Naive thymus-derived CD4-positive, alpha-beta T cell (primary cell): ENCODE results near the gene HNRNPA1. TPM values are rescaled to one million over a fixed set of nuclear protein-coding genes. Genes with fewer than 3 reads are reported as not detected.
A peak's percentile ranks its signal among the peaks of the same experiment; 100 is the strongest.
"Not testable (repeated sequence)": the region's sequence is repeated elsewhere in the genome, so short reads cannot be mapped to it uniquely, and the experiment has no call there.

ENCODE experiments used
- ATAC-seq: fragments of 150-1000 bp; cut with Tn5 transposase; 2 replicates; pipeline ENCODE4 v1.10.0; 2021; ENCODE audit warnings: mild to moderate bottlenecking, moderate library complexity
- CTCF ChIA-PET: fragments of 350-600 bp; sonication (Branson Sonifier 250); formaldehyde crosslinking; loops from one replicate; lab custom pipeline; 2021; ENCODE audit warnings: antibody characterized with exemption; lab: Charles Lee
- POLR2A ChIA-PET: fragments of 350-600 bp; sonication (Branson Sonifier 250); formaldehyde crosslinking; loops from one replicate; lab custom pipeline; 2021; ENCODE audit warnings: antibody characterized with exemption, inconsistent platforms; lab: Charles Lee
- DNase-seq, 9 donors: peaks; one replicate each; pipeline versions ENCODE4 v3.0.0 to v3.0.0-alpha.2; 2020 to 2022; ENCODE audit warnings: mixed read lengths in 1 of 9
- H3K27ac ChIP-seq: one replicate; pipeline ENCODE4 v1.7.0; 2013; ENCODE audit warnings: mild to moderate bottlenecking, low read depth, low read length, moderate library complexity
- H3K27me3 ChIP-seq, 2 donors: one replicate each; pipeline ENCODE4 v1.7.0; 2013; ENCODE audit warnings: low read length in 2 of 2, mild to moderate bottlenecking in 2 of 2, moderate library complexity in 2 of 2; ENCODE audit not compliant: control insufficient read depth in 2 of 2, insufficient read depth in 2 of 2
- H3K36me3 ChIP-seq, 3 experiments: 1 replicate in 2 of 3; 2 replicates in 1 of 3; pipeline ENCODE4 v1.7.0; 2013; ENCODE audit warnings: low read length in 3 of 3, mild to moderate bottlenecking in 3 of 3, moderate library complexity in 1 of 3; ENCODE audit not compliant: insufficient read depth in 3 of 3, control insufficient read depth in 2 of 3
- H3K4me1 ChIP-seq, 2 donors: one replicate each; pipeline ENCODE4 v1.7.0; 2013; ENCODE audit warnings: low read length in 2 of 2, mild to moderate bottlenecking in 2 of 2, moderate library complexity in 1 of 2; ENCODE audit not compliant: control insufficient read depth in 2 of 2, insufficient read depth in 2 of 2
- H3K4me3 ChIP-seq: 2 replicates; pipeline ENCODE4 v1.7.0; 2013; ENCODE audit warnings: mild to moderate bottlenecking, low read length
- H3K9me3 ChIP-seq, 3 experiments: 1 replicate in 2 of 3; 2 replicates in 1 of 3; pipeline ENCODE4 v1.7.0; 2013; ENCODE audit warnings: low read length in 3 of 3; ENCODE audit not compliant: control insufficient read depth in 2 of 3
- H3K27ac Mint-ChIP-seq, 9 donors: one replicate each; pipeline ENCODE4 v1.8.0; 2020 to 2022; ENCODE audit warnings: mixed read lengths in 9 of 9, mild to moderate bottlenecking in 8 of 9, moderate library complexity in 5 of 9, inconsistent platforms in 2 of 9
- H3K27me3 Mint-ChIP-seq, 5 donors: one replicate each; pipeline ENCODE4 v1.8.0; 2021 to 2022; ENCODE audit warnings: mixed read lengths in 5 of 5, mild to moderate bottlenecking in 1 of 5
- H3K36me3 Mint-ChIP-seq, 5 donors: one replicate each; pipeline ENCODE4 v1.8.0; 2020 to 2022; ENCODE audit warnings: mixed read lengths in 5 of 5, mild to moderate bottlenecking in 3 of 5, inconsistent platforms in 1 of 5
- H3K4me1 Mint-ChIP-seq, 7 donors: one replicate each; pipeline ENCODE4 v1.8.0; 2020 to 2022; ENCODE audit warnings: mixed read lengths in 7 of 7, mild to moderate bottlenecking in 3 of 7, inconsistent platforms in 1 of 7
- H3K4me3 Mint-ChIP-seq, 10 donors: one replicate each; pipeline ENCODE4 v1.8.0; 2020 to 2022; ENCODE audit warnings: mild to moderate bottlenecking in 10 of 10, mixed read lengths in 10 of 10, moderate library complexity in 6 of 10, inconsistent platforms in 2 of 10
- H3K9me3 Mint-ChIP-seq, 11 donors: one replicate each; pipeline ENCODE4 v1.8.0; 2020 to 2022; ENCODE audit warnings: mixed read lengths in 11 of 11, mild to moderate bottlenecking in 4 of 11, inconsistent platforms in 1 of 11, moderate library complexity in 1 of 11
- intact Hi-C, 2 donors: fragments of 100-400 bp; cut with micrococcal nuclease; formaldehyde crosslinking; loops; one replicate each; pipeline ENCODE4 v1.15.1; 2023
- polyA plus RNA-seq, 2 donors: library from polyadenylated mRNA; unstranded; fragments of 300-500 nt; fragmentation: Illumina TruSeq; gene quantifications; one replicate each; pipeline ENCODE4 v1.2.3, GENCODE V29; 2021
- total RNA-seq, 6 experiments: library from RNA in 5 of 6; stranded (reverse) in 5 of 6; gene quantifications; 1 replicate in 5 of 6; 2 replicates in 1 of 6; pipeline ENCODE4 v1.2.3 and lab custom pipeline; 2021 to 2026

The HNRNPA1 gene
- total and polyA plus RNA-seq, 7 experiments from 2014 or later: 933 to 1,660 (median 1,045) TPM

GRCh38 chr12:54303640-54304039 lies 23.1 kb downstream of the HNRNPA1 start:
- no peaks in the 10 kb centered on the region for H3K36me3 ChIP-seq
- no peaks in the 10 kb centered on the region for H3K9me3 ChIP-seq
- DNase-seq (no peak), ATAC-seq (no peak)
- H3K27me3 Mint-ChIP-seq: peaks cover 38 to 68% (median 46%) of the 10 kb centered on the region in 5 donors
- CTCF ChIA-PET: interaction anchor here (1.4 kb wide), 1 partner anchor 9 kb away, joined by 3 read pairs; no protein-coding TSS in a partner anchor
- peaks cover 9 to 19% of the 10 kb centered on the region in 2 donors for H3K27me3 ChIP-seq
- intact Hi-C loops: no loop called here
- no peak overlapping the region for H3K4me3 Mint-ChIP-seq
- H3K4me1 ChIP-seq: peaks cover 0 to 8% of the 10 kb centered on the region in 2 donors
- no peaks in the 10 kb centered on the region for H3K9me3 Mint-ChIP-seq
- no peaks in the 10 kb centered on the region for H3K36me3 Mint-ChIP-seq
- no peak overlapping the region for H3K27ac ChIP-seq
- POLR2A ChIA-PET: no interaction called here
- no peak overlapping the region for H3K4me3 ChIP-seq
- peaks cover 0 to 41% (median 16%) of the 10 kb centered on the region in 7 donors for H3K4me1 Mint-ChIP-seq
- no peak overlapping the region for H3K27ac Mint-ChIP-seq

- no peak overlapping the region for H3K27ac ChIP-seq
- Mint-ChIP-seq H3K36me3 (no peaks in the 10 kb centered on the region), H3K27ac (no peak overlapping the region), H3K4me3 (peak overlapping the region in 1 of 10 donors; percentile 11), H3K27me3 (peaks cover 34 to 62% (median 42%) of the 10 kb centered on the region in 5 donors), H3K9me3 (no peaks in the 10 kb centered on the region), H3K4me1 (peaks cover 0 to 37% (median 16%) of the 10 kb centered on the region in 7 donors)
- H3K4me1 ChIP-seq: peaks cover 0 to 8% of the 10 kb centered on the region in 2 donors
- DNase-seq: peak in 1 of 9 donors; percentile 20
- peak; percentile 74 for ATAC-seq
- ChIA-PET POLR2A (no interaction called here), CTCF (interaction anchor here (1.4 kb wide), 1 partner anchor 10 kb away, joined by 3 read pairs; no protein-coding TSS in a partner anchor)
- no peaks in the 10 kb centered on the region for H3K9me3 ChIP-seq
- no peak overlapping the region for H3K4me3 ChIP-seq
- no peaks in the 10 kb centered on the region for H3K36me3 ChIP-seq
- peaks cover 9 to 19% of the 10 kb centered on the region in 2 donors for H3K27me3 ChIP-seq
- intact Hi-C loops: no loop called here
Measured at GRCh38 chr12:54304187-54304810, 23.8 kb downstream of the HNRNPA1 start.

GRCh38 chr12:54306925-54307741 lies 26.6 kb downstream of the HNRNPA1 start:
- no peaks in the 10 kb centered on the region for H3K36me3 Mint-ChIP-seq
- DNase-seq (no peak), ATAC-seq (peak; percentile 69)
- Histone ChIP-seq H3K27ac (no peak overlapping the region), H3K9me3 (no peaks in the 10 kb centered on the region), H3K4me1 (peaks cover 0 to 5% of the 10 kb centered on the region in 2 donors), H3K36me3 (no peaks in the 10 kb centered on the region), H3K27me3 (peaks cover 0 to 4% of the 10 kb centered on the region in 2 donors), H3K4me3 (no peak overlapping the region)
- peak overlapping the region in 1 of 9 donors; percentile 55 for H3K27ac Mint-ChIP-seq
- POLR2A ChIA-PET: interaction anchor here (1.0 kb wide), 1 partner anchor 20 kb away, joined by 5 read pairs; no protein-coding TSS in a partner anchor
- H3K4me3 Mint-ChIP-seq: peak overlapping the region in 1 of 10 donors; percentile 22
- peaks cover 0 to 2% (median 0%) of the 10 kb centered on the region in 11 donors for H3K9me3 Mint-ChIP-seq
- peaks cover 0 to 22% (median 8%) of the 10 kb centered on the region in 7 donors for H3K4me1 Mint-ChIP-seq
- CTCF ChIA-PET: interaction anchor here (0.6 to 0.8 kb wide), 2 partner anchors 71 to 131 kb away, joined by 4 read pairs; no protein-coding TSS in a partner anchor
- intact Hi-C loops: no loop called here
- H3K27me3 Mint-ChIP-seq: peaks cover 12 to 46% (median 24%) of the 10 kb centered on the region in 5 donors

GRCh38 chr12:54311051-54311450 lies 30.5 kb downstream of the HNRNPA1 start:
- no peaks in the 10 kb centered on the region for H3K4me1 ChIP-seq
- Mint-ChIP-seq H3K9me3 (peaks cover 0 to 2% (median 0%) of the 10 kb centered on the region in 11 donors), H3K4me1 (peaks cover 0 to 9% (median 7%) of the 10 kb centered on the region in 7 donors), H3K27me3 (peaks cover 0 to 24% (median 4%) of the 10 kb centered on the region in 5 donors), H3K4me3 (no peak overlapping the region), H3K36me3 (no peaks in the 10 kb centered on the region), H3K27ac (no peak overlapping the region)
- CTCF ChIA-PET: no interaction called here
- H3K27ac ChIP-seq: no peak overlapping the region
- POLR2A ChIA-PET: interaction anchor here (0.6 kb wide), 1 partner anchor 71 kb away, joined by 4 read pairs; no protein-coding TSS in a partner anchor
- H3K27me3 ChIP-seq: no peaks in the 10 kb centered on the region
- no peaks in the 10 kb centered on the region for H3K9me3 ChIP-seq
- DNase-seq: no peak
- intact Hi-C loops: no loop called here
- no peak for ATAC-seq
- no peak overlapping the region for H3K4me3 ChIP-seq
- no peaks in the 10 kb centered on the region for H3K36me3 ChIP-seq

- DNase-seq, H3K9me3 ChIP-seq, H3K27ac ChIP-seq, H3K36me3 Mint-ChIP-seq, H3K4me3 Mint-ChIP-seq, H3K27ac Mint-ChIP-seq, H3K36me3 ChIP-seq, intact Hi-C loops, ATAC-seq, H3K4me3 ChIP-seq, H3K4me1 Mint-ChIP-seq, H3K9me3 Mint-ChIP-seq, H3K4me1 ChIP-seq, H3K27me3 ChIP-seq, POLR2A ChIA-PET: not testable (repeated sequence)
- H3K27me3 Mint-ChIP-seq: peaks cover 0 to 20% (median 4%) of the 10 kb centered on the region in 5 donors
- CTCF ChIA-PET: interaction anchor here (0.7 to 1.1 kb wide), 2 partner anchors 11 to 12 kb away, joined by 3 to 5 read pairs; partner anchors contain the start of gene COPZ1
Measured at GRCh38 chr12:54312309-54312708, 31.8 kb downstream of the HNRNPA1 start.

- Mint-ChIP-seq H3K27me3 (peaks cover 0 to 3% (median 0%) of the 10 kb centered on the region in 5 donors), H3K4me1 (peaks cover 0 to 19% (median 17%) of the 10 kb centered on the region in 7 donors), H3K36me3 (peaks cover 0 to 3% (median 0%) of the 10 kb centered on the region in 5 donors), H3K9me3 (peaks cover 0 to 2% (median 0%) of the 10 kb centered on the region in 11 donors), H3K4me3 (no peak overlapping the region), H3K27ac (no peak overlapping the region)
- H3K4me1 ChIP-seq: peaks cover 4 to 8% of the 10 kb centered on the region in 2 donors
- intact Hi-C loops: no loop called here
- H3K36me3 ChIP-seq: no peaks in the 10 kb centered on the region
- no peak for DNase-seq
- no peaks in the 10 kb centered on the region for H3K9me3 ChIP-seq
- CTCF ChIA-PET: interaction anchor here (1.3 kb wide), 1 partner anchor 11 kb away, joined by 4 read pairs; no protein-coding TSS in a partner anchor
- ATAC-seq: no peak
- no peak overlapping the region for H3K27ac ChIP-seq
- H3K27me3 ChIP-seq: no peaks in the 10 kb centered on the region
- no peak overlapping the region for H3K4me3 ChIP-seq
- POLR2A ChIA-PET: no interaction called here
Measured at GRCh38 chr12:54321363-54321762, 40.8 kb downstream of the HNRNPA1 start.
